Measurements from ENCODE around the gene PIF1.

Gene PIF1

GRCh38 chr15:64772964-64773363 lies 52.5 kb downstream of the PIF1 start:
- TF ChIP-seq, protein P1, sequence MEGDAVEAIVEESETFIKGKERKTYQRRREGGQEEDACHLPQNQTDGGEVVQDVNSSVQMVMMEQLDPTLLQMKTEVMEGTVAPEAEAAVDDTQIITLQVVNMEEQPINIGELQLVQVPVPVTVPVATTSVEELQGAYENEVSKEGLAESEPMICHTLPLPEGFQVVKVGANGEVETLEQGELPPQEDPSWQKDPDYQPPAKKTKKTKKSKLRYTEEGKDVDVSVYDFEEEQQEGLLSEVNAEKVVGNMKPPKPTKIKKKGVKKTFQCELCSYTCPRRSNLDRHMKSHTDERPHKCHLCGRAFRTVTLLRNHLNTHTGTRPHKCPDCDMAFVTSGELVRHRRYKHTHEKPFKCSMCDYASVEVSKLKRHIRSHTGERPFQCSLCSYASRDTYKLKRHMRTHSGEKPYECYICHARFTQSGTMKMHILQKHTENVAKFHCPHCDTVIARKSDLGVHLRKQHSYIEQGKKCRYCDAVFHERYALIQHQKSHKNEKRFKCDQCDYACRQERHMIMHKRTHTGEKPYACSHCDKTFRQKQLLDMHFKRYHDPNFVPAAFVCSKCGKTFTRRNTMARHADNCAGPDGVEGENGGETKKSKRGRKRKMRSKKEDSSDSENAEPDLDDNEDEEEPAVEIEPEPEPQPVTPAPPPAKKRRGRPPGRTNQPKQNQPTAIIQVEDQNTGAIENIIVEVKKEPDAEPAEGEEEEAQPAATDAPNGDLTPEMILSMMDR (IDR thresholded peaks at IDR 0.05; ENCODE audit: low read depth, low read length) = no peak
- no peak for DNase-seq (ENCODE audit: extremely low read depth, low read depth)

GRCh38 chr15:64772488-64772887 lies 53.0 kb downstream of the PIF1 start:
- TF ChIP-seq, protein P1 (IDR thresholded peaks at IDR 0.05; ENCODE audit: low read depth, low read length) = no peak

DNA sequence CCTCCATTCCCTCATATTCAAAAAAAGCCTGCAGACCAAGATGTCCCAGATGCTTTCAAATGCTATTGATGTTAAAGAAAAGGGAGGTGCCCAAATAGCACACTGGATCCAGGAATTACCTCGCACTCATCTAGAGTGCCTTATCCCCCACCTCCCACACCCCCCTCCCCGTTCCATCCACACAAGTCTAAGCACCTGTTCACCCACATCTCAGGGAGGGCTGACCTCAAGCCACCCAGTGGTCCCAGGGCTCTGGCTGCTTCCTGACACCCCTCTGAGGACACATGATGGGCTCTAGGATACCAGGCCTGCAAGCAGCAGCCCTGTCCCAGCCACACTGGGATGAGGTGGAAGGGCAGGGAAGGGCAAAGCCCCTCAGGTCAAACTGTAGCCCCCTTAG lies 54.8 kb downstream of the PIF1 start:
- no peak for DNase-seq (ENCODE audit: extremely low read depth, low read depth)
- TF ChIP-seq, protein P1 (IDR thresholded peaks at IDR 0.05; ENCODE audit: low read depth, low read length) = no peak

More at GRCh38 chr15:64772488-64772887, 53.0 kb downstream of the PIF1 start:
- no peak for DNase-seq (ENCODE audit: extremely low read depth, low read depth)

DNA sequence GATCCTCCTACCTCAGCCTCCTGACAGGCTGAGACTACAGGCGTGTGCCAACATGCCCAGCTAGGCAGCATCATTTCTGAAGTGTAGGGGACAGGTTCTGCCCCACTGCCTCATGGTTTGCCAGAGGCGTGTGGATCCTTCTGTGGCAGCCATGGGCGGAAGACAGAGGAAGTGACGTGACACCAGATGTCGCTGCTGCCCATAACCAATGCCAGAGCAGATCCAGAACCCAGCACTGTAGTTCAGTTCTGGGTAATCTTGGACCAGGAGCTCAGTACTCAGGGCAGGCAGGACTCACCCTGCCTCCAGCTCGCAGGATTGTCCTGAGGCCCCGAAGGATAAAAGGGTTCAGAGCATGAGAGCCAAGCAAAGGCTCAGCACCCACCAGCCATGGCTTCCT lies 58.2 kb downstream of the PIF1 start:
- no peak for DNase-seq (ENCODE audit: extremely low read depth, low read depth)

DNA sequence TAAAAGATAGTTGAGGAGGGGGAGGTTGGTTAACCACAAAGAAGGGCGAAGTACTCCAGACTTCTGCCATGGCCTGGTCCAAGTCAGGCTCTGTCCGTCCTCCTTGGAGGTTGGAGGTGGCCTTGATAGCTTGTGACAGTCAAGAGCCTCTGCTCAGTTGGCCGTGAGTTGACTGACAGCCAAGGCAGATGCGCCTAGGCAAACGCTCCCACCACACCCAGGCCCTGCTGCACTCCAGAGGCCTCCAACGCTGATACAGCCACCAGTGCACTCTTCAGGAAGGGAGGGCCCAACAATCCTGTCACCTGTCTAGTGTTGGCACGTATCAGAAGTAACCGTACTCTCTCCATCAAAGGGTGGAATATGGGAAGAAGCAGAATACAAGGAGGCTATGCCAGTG lies 59.4 kb downstream of the PIF1 start:
- DNase-seq (ENCODE audit: extremely low read depth, low read depth) = no peak
- TF ChIP-seq, protein P1 (IDR thresholded peaks at IDR 0.05; ENCODE audit: low read depth, low read length) = no peak

More for the DNA sequence above, 58.2 kb downstream of the PIF1 start:
- TF ChIP-seq, protein P1 (IDR thresholded peaks at IDR 0.05; ENCODE audit: low read depth, low read length) = no peak

Data from AG09319 (cell line).